H9 (cell line): ENCODE data around the gene MMS19. TPM values are rescaled to one million over a fixed set of nuclear protein-coding genes. Genes with fewer than 3 reads are reported as not detected.
A peak's percentile ranks its signal among the peaks of the same experiment; 100 is the strongest.

ENCODE experiments used
- DNase-seq: peaks from one replicate; pipeline ENCODE4 v3.0.0-alpha.2; 2017
- H2AFZ ChIP-seq: one replicate; pipeline ENCODE4 v1.6.1; 2013; ENCODE audit warnings: mild to moderate bottlenecking, low read length, control low read depth, moderate library complexity
- H2AK5ac ChIP-seq: 2 replicates; pipeline ENCODE4 v1.6.1; 2013; ENCODE audit warnings: low read length, control low read depth, mixed read lengths; ENCODE audit not compliant: insufficient read length
- H2BK120ac ChIP-seq: one replicate; pipeline ENCODE4 v1.6.1; 2013; ENCODE audit warnings: low read depth, mild to moderate bottlenecking, low read length, control low read depth, inconsistent platforms; ENCODE audit not compliant: poor library complexity, severe bottlenecking
- H2BK12ac ChIP-seq: 2 replicates; pipeline ENCODE4 v1.6.1; 2013; ENCODE audit warnings: low read length, control low read depth, mixed read lengths, low read depth; ENCODE audit not compliant: insufficient read length
- H2BK15ac ChIP-seq: 2 replicates; pipeline ENCODE4 v1.6.1; 2013; ENCODE audit warnings: low read depth, low read length, control low read depth
- H2BK20ac ChIP-seq: one replicate; pipeline ENCODE4 v1.6.1; 2013; ENCODE audit warnings: low read depth, mild to moderate bottlenecking, low read length, control low read depth, inconsistent platforms; ENCODE audit not compliant: poor library complexity, severe bottlenecking
- H2BK5ac ChIP-seq: 2 replicates; pipeline ENCODE4 v1.6.1; 2013; ENCODE audit warnings: low read length, control low read depth, mixed read lengths; ENCODE audit not compliant: insufficient read length
- H3K14ac ChIP-seq: 2 replicates; pipeline ENCODE4 v1.6.1; 2013; ENCODE audit warnings: low read length, control low read depth; ENCODE audit not compliant: insufficient read depth
- H3K18ac ChIP-seq: 2 replicates; pipeline ENCODE4 v1.6.1; 2013; ENCODE audit warnings: low read depth, mild to moderate bottlenecking, mixed read lengths, low read length, control low read depth; ENCODE audit not compliant: insufficient read length
- H3K23ac ChIP-seq: 2 replicates; pipeline ENCODE4 v1.6.1; 2013; ENCODE audit warnings: low read length, control low read depth, mixed read lengths, low read depth; ENCODE audit not compliant: insufficient read length
- H3K23me2 ChIP-seq: 2 replicates; pipeline ENCODE4 v1.6.1; 2013; ENCODE audit warnings: low read depth, mild to moderate bottlenecking, mixed read lengths, low read length, control low read depth; ENCODE audit not compliant: insufficient read length, poor library complexity, severe bottlenecking
- H3K27ac ChIP-seq: 2 replicates; pipeline ENCODE4 v1.5.1; 2013; ENCODE audit warnings: low read length, control low read depth, mixed read lengths, low read depth; ENCODE audit not compliant: insufficient read length
- H3K27me3 ChIP-seq: 2 replicates; pipeline ENCODE4 v1.6.1; 2013; ENCODE audit warnings: low read length, control low read depth, inconsistent platforms; ENCODE audit not compliant: insufficient read depth
- H3K4ac ChIP-seq: 2 replicates; pipeline ENCODE4 v1.6.1; 2013; ENCODE audit warnings: low read depth, mild to moderate bottlenecking, control low read depth, inconsistent platforms, low read length, moderate library complexity
- H3K4me1 ChIP-seq: 2 replicates; pipeline ENCODE4 v1.6.1; 2013; ENCODE audit warnings: low read length, control low read depth, inconsistent platforms; ENCODE audit not compliant: insufficient read depth
- H3K4me2 ChIP-seq: 2 replicates; pipeline ENCODE4 v1.6.1; 2013; ENCODE audit warnings: low read length, control low read depth, mixed read lengths; ENCODE audit not compliant: insufficient read length, insufficient read depth
- H3K56ac ChIP-seq: 2 replicates; pipeline ENCODE4 v1.6.1; 2013; ENCODE audit warnings: low read depth, mild to moderate bottlenecking, mixed read lengths, low read length, control low read depth; ENCODE audit not compliant: insufficient read length
- H3K79me1 ChIP-seq: 2 replicates; pipeline ENCODE4 v1.6.1; 2013; ENCODE audit warnings: low read depth, mild to moderate bottlenecking, moderate library complexity, low read length, control low read depth, inconsistent platforms; ENCODE audit not compliant: insufficient read depth, poor library complexity, severe bottlenecking
- H3K79me2 ChIP-seq: 2 replicates; pipeline ENCODE4 v1.6.1; 2013; ENCODE audit warnings: low read length, control low read depth, inconsistent platforms; ENCODE audit not compliant: insufficient read depth
- H3K9ac ChIP-seq: 2 replicates; pipeline ENCODE4 v1.6.1; 2013; ENCODE audit warnings: low read length, control low read depth, mixed read lengths; ENCODE audit not compliant: insufficient read length; ENCODE audit errors: extremely low read depth
- H3K9me3 ChIP-seq: one replicate; pipeline ENCODE4 v1.6.1; 2013; ENCODE audit warnings: low read depth, low read length, inconsistent platforms; ENCODE audit not compliant: control insufficient read depth
- H3T11ph ChIP-seq: one replicate; pipeline ENCODE4 v1.6.1; 2013; ENCODE audit warnings: mild to moderate bottlenecking, low read length, control low read depth, inconsistent platforms
- H4K20me1 ChIP-seq: one replicate; pipeline ENCODE4 v1.6.1; 2013; ENCODE audit not compliant: control insufficient read depth, insufficient read length, insufficient read depth
- H4K5ac ChIP-seq: 2 replicates; pipeline ENCODE4 v1.6.1; 2013; ENCODE audit warnings: low read depth, mild to moderate bottlenecking, mixed read lengths, low read length, control low read depth; ENCODE audit not compliant: insufficient read length
- H4K8ac ChIP-seq: replicated peaks from 2 replicates; pipeline ENCODE4 v1.6.1; 2013; ENCODE audit warnings: low read length, control low read depth, mixed read lengths, low read depth; ENCODE audit not compliant: insufficient read length
- H4K91ac ChIP-seq: 2 replicates; pipeline ENCODE4 v1.6.1; 2013; ENCODE audit warnings: low read depth, mild to moderate bottlenecking, moderate library complexity, mixed read lengths, low read length, control low read depth; ENCODE audit not compliant: insufficient read length
- H3K27ac Mint-ChIP-seq, 3 experiments: 2 replicates in 2 of 3; 3 replicates in 1 of 3; pipeline ENCODE4 v1.8.0; 2020 to 2021; ENCODE audit warnings: mixed read lengths in 3 of 3, mild to moderate bottlenecking in 1 of 3, moderate library complexity in 1 of 3
- H3K27me3 Mint-ChIP-seq: 2 replicates; pipeline ENCODE4 v1.8.0; 2021; ENCODE audit warnings: low read depth, mild to moderate bottlenecking, moderate library complexity, mixed read lengths
- H3K36me3 Mint-ChIP-seq, 3 experiments: 2 replicates in 2 of 3; 3 replicates in 1 of 3; pipeline ENCODE4 v1.8.0; 2020 to 2021; ENCODE audit warnings: low read depth in 3 of 3, mixed read lengths in 3 of 3; ENCODE audit not compliant: insufficient read depth in 1 of 3
- H3K4me1 Mint-ChIP-seq, 2 experiments: 2 replicates each; pipeline ENCODE4 v1.8.0; 2020; ENCODE audit warnings: mixed read lengths in 2 of 2
- H3K4me3 Mint-ChIP-seq, 2 experiments: 2 replicates in 1 of 2; 3 replicates in 1 of 2; pipeline ENCODE4 v1.8.0; 2020 to 2021; ENCODE audit warnings: mild to moderate bottlenecking in 2 of 2, mixed read lengths in 2 of 2, moderate library complexity in 1 of 2
- H3K9me3 Mint-ChIP-seq, 2 experiments: 2 replicates in 1 of 2; 3 replicates in 1 of 2; pipeline ENCODE4 v1.8.0; 2020; ENCODE audit warnings: mild to moderate bottlenecking in 2 of 2, mixed read lengths in 2 of 2, moderate library complexity in 1 of 2
- CTCF ChIP-seq: fragments of 200-600 bp; sonication (generic); conservative IDR thresholded peaks from 3 replicates; pipeline ENCODE4 v1.8.0; 2021; ENCODE audit warnings: antibody characterized with exemption, mild to moderate bottlenecking
- WGBS: extraction: QIAGEN DNeasy Blood & Tissue Kit; methylation state at CpG from one replicate; pipeline ENCODE4 v1.1.7; 2013; ENCODE audit warnings: missing lambda C conversion rate, low lambda C conversion rate, mixed read lengths; ENCODE audit not compliant: insufficient read length; ENCODE audit errors: extremely low coverage; 5-methylcytosine and 5-hydroxymethylcytosine counted together
- total RNA-seq: library from RNA; stranded (reverse); gene quantifications from 2 replicates; pipeline ENCODE4 v1.2.1, GENCODE V29; 2021

The MMS19 gene
- total RNA-seq, 1 experiment from 2014 or later, result 102 TPM

- no peak overlapping the region for H3K4me2 ChIP-seq
- no peak overlapping the region for H4K8ac ChIP-seq
- no peak overlapping the region for H2BK5ac ChIP-seq
- no peak for DNase-seq
- H3K4ac ChIP-seq, result no peak overlapping the region
- no peaks in the 10 kb centered on the region for H3K9me3 Mint-ChIP-seq
- H3K56ac ChIP-seq, result no peak overlapping the region
- no peaks in the 10 kb centered on the region for H3K23me2 ChIP-seq
- no peak overlapping the region for H3K27ac ChIP-seq
- no peak overlapping the region for H2AFZ ChIP-seq
- H3T11ph ChIP-seq, result no peak overlapping the region
- no peak overlapping the region for H3K23ac ChIP-seq
- H2BK20ac ChIP-seq, result no peak overlapping the region
- H2BK15ac ChIP-seq, result no peak overlapping the region
- H2AK5ac ChIP-seq, result no peak overlapping the region
- H4K5ac ChIP-seq, result no peak overlapping the region
- no peaks in the 10 kb centered on the region for H3K79me2 ChIP-seq
- no peak overlapping the region for H3K18ac ChIP-seq
- H3K27ac Mint-ChIP-seq, result peak overlapping the region in 1 of 3 experiments; percentile 9; a peak in 1 of 7 replicates
- H3K27me3 ChIP-seq, result no peaks in the 10 kb centered on the region
- no peaks in the 10 kb centered on the region for H3K9me3 ChIP-seq
- H3K36me3 Mint-ChIP-seq, result peaks cover 28 to 80% (median 67%) of the 10 kb centered on the region in 3 experiments
- WGBS, result no CpG with 5 or more reads among the region's 6 CpGs
- H3K4me1 ChIP-seq, result no peaks in the 10 kb centered on the region
- H3K14ac ChIP-seq, result no peak overlapping the region
- H2BK120ac ChIP-seq, result no peak overlapping the region
- H2BK12ac ChIP-seq, result no peak overlapping the region
- H3K4me1 Mint-ChIP-seq, result no peaks in the 10 kb centered on the region
- no peak for TF ChIP-seq CTCF
- H3K4me3 Mint-ChIP-seq, result no peak overlapping the region
- H4K91ac ChIP-seq, result no peak overlapping the region
- no peaks in the 10 kb centered on the region for H4K20me1 ChIP-seq
- no peak overlapping the region for H3K9ac ChIP-seq
- H3K79me1 ChIP-seq, result no peaks in the 10 kb centered on the region
- no peaks in the 10 kb centered on the region; the same call in 1 of the 2 replicates for H3K27me3 Mint-ChIP-seq
Observed at GRCh38 chr10:97435211-97435610, 63.0 kb downstream of the MMS19 start.
